GM18909 (cell line): ENCODE measurements around the gene GABRR3.
"Not testable (repeated sequence)": the region's sequence is repeated elsewhere in the genome, so short reads cannot be mapped to it uniquely, and the experiment has no call there.

Source experiments
- ATAC-seq: cut with Tn5 transposase; IDR thresholded peaks from one replicate; pipeline ENCODE4 v1.9.1; 2021; ENCODE audit warnings: mild to moderate bottlenecking; ENCODE audit not compliant: unreplicated experiment, poor library complexity

The GABRR3 gene

DNA sequence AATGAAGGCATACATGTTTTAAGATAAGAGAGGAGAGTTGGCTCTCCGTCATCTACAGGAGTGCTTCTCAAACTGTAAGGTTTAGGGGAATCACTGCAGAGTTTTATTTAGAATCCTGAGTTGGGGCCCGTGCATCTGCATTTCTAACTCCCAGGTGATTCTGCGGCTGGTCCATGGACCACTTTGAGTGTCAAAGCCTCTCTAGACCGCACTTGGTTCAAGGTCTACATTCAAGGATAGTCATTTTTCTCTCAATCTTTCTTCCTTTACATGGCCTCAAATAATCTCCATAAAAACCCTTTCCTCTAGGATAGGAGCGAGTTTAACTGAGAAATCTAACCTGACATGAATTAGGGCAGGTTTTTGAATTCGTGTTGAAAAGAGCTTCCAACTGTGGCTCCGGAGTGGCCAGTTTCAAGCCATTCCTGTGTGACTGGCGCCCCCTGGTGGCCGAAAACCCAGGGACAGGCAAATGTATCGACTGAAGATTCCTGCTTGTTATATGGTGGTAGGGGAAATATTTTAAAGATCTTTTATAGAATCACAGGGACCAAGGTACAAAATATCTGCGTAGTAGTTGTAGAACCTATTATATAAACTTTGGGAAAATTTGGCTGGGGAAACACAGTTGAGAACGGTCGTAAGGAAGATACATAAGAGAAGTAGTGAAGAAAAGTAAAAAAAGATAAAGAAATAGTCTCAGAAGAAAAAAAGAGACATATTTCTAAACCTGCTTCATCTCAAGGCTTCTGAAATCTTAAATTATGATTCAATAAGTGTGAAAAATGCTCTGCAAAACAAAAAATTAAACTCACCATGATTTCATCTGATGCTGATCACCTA is 11.9 kb downstream of the GABRR3 start:
- peak; percentile 64 for ATAC-seq

GRCh38 chr3:98021830-98022560 is 13.1 kb downstream of the GABRR3 start:
- no peak for ATAC-seq

- no peak for ATAC-seq
Observed at GRCh38 chr3:98020412-98020811, 14.7 kb downstream of the GABRR3 start.

GRCh38 chr3:98018301-98018700 is 16.8 kb downstream of the GABRR3 start:
- ATAC-seq = no peak

DNA sequence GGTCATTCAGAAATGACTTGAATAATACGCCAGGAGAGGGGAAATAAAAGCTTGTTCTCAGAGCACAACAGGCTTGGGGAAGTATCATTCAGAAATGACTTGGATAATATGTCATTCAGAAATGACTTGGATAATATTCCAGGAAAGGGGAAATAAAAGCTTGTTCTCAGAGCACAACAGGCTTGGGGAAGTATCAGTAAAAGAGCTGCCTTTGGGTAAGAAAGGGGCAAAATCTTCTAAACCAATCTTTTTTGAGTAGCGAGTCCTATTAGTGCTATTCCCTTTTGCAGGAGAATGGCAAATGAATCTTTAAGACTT is 20.9 kb downstream of the GABRR3 start:
- ATAC-seq = no peak

GRCh38 chr3:98013411-98014267 is 21.5 kb downstream of the GABRR3 start:
- no peak for ATAC-seq

- ATAC-seq = no peak
Observed at GRCh38 chr3:98012979-98013378, 22.1 kb downstream of the GABRR3 start.

DNA sequence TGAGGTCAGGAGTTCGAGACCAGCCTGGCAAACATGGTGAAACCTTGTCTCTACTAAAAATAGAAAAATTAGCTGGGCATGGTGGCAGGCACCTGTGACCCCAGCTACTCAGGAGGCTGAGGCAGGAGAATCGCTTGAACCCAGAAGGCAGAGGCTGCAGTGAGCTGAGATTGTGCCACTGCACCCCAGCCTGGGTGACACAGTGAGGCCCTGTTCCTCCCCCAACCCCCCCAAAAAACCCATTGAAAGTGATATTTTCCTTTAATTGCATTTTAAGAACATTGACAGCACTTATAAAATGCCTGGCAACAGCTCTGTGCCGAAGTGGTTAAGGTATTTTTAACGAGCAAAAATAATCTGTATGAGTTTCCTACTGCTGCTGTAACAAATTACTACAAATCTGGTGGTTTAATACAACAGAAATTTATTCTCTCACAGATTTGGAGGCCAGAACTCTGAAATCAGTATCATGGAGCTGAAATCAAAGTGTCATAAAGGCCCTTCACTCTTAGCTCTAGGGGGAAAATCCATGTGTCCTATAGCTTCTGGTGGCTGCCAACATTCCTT is 24.1 kb downstream of the GABRR3 start:
- ATAC-seq = not testable (repeated sequence)

DNA sequence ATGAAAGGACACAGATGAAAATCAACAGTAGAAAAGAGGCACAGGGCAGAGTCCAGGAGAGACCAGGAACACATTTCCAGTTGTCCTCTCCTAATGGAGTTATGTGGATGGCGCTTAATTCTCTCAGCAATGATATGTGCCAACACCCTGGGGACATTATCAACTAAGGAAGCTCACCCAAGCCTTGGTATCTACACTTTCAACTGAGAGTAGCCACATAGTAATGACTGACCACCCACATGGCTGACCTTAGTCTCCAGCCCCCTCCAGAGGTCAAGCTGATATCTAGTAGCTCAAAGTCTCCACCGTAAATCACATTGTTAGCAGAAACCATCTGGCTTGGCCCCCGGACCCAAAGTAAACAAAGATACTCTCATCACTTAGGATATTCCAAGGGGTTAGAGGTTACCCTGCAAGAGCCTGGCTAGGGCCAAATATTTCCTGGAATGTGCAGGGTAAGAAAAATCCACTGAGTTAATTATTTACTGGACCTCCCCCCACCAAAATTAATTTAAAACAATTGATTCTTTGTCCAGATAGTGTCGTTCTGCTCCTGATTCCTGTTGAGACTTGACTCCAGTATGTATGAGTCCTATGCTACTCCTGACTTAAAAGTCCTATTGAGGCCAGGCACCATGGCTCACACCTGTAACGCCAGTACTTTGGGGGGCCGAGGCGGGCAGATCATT is 24.8 kb downstream of the GABRR3 start:
- no peak for ATAC-seq

DNA sequence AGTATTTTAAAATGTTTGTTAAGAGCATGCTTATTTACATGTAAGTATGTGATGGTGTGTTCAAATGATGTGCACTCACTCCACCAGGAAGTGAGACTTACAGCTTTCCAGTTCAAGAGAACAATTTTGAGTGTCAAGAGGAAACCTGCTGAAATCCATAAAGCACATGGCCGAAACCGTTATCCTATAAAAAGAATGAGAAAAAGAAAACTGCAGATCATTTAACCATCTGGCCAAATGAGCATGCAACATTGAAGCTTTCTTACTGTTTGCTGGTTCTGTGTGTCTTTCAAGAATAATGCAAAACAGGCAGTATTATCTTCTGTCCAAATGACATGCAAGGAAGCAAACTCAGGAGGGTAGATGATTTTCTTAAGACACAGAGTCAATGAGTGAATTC is 26.3 kb downstream of the GABRR3 start:
- ATAC-seq = peak; percentile 61

DNA sequence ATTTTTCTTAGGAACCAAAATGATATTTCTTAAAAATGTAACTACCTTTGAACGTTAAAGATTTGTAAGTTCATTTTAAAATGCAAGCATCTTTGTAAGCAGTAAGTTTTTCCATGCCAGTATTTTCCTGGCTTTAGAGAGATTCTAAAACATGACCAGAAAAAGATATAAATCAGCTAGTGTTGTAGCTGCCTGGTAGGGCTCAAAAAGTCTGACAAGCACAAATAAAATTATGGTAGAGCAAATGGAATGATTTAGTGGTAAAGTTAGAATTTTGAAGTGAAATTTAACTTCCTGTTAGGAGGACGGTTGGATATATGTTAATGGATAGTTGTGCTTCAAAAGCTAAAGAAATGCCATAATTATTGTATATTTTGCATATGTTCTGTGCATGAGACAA is 29.7 kb downstream of the GABRR3 start:
- no peak for ATAC-seq

DNA sequence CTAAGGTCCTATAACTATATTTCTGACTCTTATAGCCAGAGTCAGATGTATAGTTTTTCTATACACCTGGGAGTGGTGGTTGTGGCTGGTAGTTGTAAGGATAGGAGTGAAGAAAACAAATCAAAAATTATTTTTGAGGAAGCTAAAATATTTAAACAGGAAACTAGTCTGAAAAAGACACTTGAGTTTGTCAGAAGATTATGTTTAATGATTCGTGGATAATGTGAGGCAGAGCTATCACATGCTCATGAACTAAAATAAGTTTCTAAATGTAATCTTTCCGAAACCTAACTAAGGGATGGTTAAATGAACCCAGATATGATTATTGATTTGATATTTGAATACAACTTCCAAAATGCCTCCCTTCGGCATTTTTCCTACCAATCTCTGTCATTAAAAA is 30.4 kb downstream of the GABRR3 start:
- ATAC-seq = no peak

- ATAC-seq = peak; percentile 84
Observed at GRCh38 chr3:98003306-98003969, 31.7 kb downstream of the GABRR3 start.

- ATAC-seq = no peak
Observed at GRCh38 chr3:98002717-98003116, 32.4 kb downstream of the GABRR3 start.

DNA sequence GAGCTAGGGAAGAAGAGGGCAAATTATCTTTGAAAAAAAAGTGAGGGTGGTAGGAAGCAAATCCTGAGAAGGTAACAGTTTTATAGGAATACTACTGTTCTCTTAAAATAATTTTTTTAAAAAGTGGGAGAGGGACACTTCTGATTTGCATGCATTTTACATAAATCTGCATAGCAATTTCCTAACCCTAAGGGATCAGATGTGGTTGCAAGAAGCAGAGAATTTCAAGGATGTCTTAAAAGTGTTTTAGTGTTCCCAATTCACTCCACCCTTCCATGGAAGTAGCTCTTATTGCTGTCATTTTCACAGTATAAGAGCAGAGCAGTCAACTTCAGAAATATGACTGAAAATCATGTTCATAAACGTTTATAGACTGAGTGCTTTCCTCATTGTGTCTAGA is 35.1 kb downstream of the GABRR3 start:
- no peak for ATAC-seq

- ATAC-seq = no peak
Observed at GRCh38 chr3:97999103-97999502, 36.0 kb downstream of the GABRR3 start.

- no peak for ATAC-seq
Observed at GRCh38 chr3:97996988-97997387, 38.1 kb downstream of the GABRR3 start.

DNA sequence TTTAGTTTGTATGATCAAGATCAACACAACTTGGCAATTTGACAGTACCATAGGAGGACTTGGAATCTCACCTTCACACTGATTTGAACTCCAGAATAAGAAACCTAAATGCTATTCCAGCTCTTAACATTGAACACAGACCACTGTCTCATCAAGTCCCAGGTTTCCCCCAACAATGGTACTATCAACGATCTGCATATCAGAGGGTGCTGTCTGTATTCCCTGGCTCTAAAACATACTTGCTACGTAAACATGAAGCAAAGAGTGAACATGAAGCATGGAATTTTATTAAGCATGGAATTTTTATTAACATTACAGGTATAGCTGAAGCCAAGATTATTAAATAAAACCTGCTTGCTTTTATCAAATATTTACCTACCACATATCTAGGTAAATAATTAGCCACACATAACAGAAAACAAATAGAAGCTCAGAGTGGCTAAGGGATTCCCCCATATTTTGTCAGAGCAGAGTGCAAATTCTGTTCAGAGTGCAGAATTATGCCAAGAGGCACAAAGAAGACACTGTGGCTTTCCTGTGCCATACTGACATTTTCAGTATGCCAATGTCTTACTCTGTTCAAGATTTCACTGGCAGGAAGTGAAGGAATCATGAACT is 40.7 kb downstream of the GABRR3 start:
- no peak for ATAC-seq

DNA sequence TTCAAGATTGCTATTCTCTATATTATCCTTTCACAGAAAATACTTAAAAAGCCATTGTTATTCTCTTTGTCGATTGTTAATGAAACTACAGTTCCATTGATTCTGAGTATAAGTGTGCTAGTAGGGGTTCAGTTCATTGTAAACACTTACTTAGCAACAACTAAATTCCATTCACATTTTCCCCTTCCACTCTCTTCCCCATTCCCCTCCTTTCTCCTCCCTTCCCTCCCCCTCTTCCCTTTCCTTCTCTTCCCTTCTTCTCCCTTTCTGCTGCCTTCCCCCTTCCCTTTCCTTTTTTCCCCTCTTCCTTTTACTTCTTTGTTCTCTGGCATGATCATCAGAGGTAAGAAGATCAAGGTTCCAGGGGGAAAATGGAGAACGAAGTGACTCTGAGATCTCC is 41.6 kb downstream of the GABRR3 start:
- no peak for ATAC-seq
